C4-2B (cell line): ENCODE data around the gene ZNF547.

Experiments
- ZFX ChIP-seq: fragments of 450-650 bp; IDR thresholded peaks from 2 replicates; pipeline ENCODE4 v1.6.1; 2017
- TF ChIP-seq, protein P1 (sequence below): fragments of 450-650 bp; conservative IDR thresholded peaks from 2 replicates; pipeline ENCODE4 v1.5.1; 2017; ENCODE audit warnings: mild to moderate bottlenecking

GRCh38 chr19:57359300-57359699 lies 4.1 kb upstream of the ZNF547 start:
- TF ChIP-seq, protein P1, sequence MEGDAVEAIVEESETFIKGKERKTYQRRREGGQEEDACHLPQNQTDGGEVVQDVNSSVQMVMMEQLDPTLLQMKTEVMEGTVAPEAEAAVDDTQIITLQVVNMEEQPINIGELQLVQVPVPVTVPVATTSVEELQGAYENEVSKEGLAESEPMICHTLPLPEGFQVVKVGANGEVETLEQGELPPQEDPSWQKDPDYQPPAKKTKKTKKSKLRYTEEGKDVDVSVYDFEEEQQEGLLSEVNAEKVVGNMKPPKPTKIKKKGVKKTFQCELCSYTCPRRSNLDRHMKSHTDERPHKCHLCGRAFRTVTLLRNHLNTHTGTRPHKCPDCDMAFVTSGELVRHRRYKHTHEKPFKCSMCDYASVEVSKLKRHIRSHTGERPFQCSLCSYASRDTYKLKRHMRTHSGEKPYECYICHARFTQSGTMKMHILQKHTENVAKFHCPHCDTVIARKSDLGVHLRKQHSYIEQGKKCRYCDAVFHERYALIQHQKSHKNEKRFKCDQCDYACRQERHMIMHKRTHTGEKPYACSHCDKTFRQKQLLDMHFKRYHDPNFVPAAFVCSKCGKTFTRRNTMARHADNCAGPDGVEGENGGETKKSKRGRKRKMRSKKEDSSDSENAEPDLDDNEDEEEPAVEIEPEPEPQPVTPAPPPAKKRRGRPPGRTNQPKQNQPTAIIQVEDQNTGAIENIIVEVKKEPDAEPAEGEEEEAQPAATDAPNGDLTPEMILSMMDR, result no peak
- TF ChIP-seq ZFX, result no peak
